Stomach (tissue), 9 donors: ENCODE data around the gene TCTN3. TPM values are rescaled to one million over a fixed set of nuclear protein-coding genes. Genes with fewer than 3 reads are reported as not detected.
"Not testable (repeated sequence)": the region's sequence is repeated elsewhere in the genome, so short reads cannot be mapped to it uniquely, and the experiment has no call there.

Experiments
- DNase-seq, 2 donors: peaks; one replicate each; pipeline versions ENCODE4 v3.0.0 to v3.0.0-alpha.2; 2013 to 2019
- H3K27ac ChIP-seq, 5 donors: fragments of 200-600 bp in 4 of 5; sonication (generic) in 4 of 5; one replicate each; pipeline ENCODE4 v1.5.1; 2013 to 2019; ENCODE audit warnings: mild to moderate bottlenecking in 1 of 5, moderate library complexity in 1 of 5
- H3K27me3 ChIP-seq, 3 donors: fragments of 200-600 bp; sonication (generic); one replicate each; pipeline ENCODE4 v1.5.1; 2017 to 2019; ENCODE audit warnings: mixed run types in 1 of 3
- H3K36me3 ChIP-seq, 4 donors: fragments of 200-600 bp; sonication (generic); 1 replicate in 3 of 4; 2 replicates in 1 of 4; pipeline ENCODE4 v1.5.1; 2016 to 2019
- H3K4me1 ChIP-seq, 4 donors: fragments of 200-600 bp; sonication (generic); one replicate each; pipeline ENCODE4 v1.5.1; 2016 to 2019
- H3K4me3 ChIP-seq, 4 donors: fragments of 200-600 bp; sonication (generic) in 3 of 4; one replicate each; pipeline ENCODE4 v1.5.1; 2016 to 2019; ENCODE audit warnings: mild to moderate bottlenecking in 1 of 4
- H3K9me3 ChIP-seq, 4 donors: fragments of 200-600 bp; sonication (generic); one replicate each; pipeline ENCODE4 v1.5.1; 2016 to 2019
- CTCF ChIP-seq, 7 experiments: fragments of 450-650 bp in 4 of 7; fragments of 200-600 bp in 3 of 7; sonication (generic) in 3 of 7; IDR thresholded peaks; one replicate each; pipeline ENCODE4 v1.5.1; 2016 to 2019; ENCODE audit warnings: antibody characterized with exemption in 7 of 7, control low read depth in 2 of 7, mild to moderate bottlenecking in 1 of 7
- EP300 ChIP-seq: sonication (generic); formaldehyde crosslinking; IDR thresholded peaks from one replicate; pipeline ENCODE4 v1.6.1; 2017; ENCODE audit warnings: antibody characterized with exemption
- POLR2A ChIP-seq, 4 donors: fragments of 450-650 bp; IDR thresholded peaks; one replicate each; pipeline ENCODE4 v1.6.1; 2016; ENCODE audit warnings: antibody characterized with exemption in 4 of 4, control low read depth in 2 of 4, mild to moderate bottlenecking in 1 of 4, moderate library complexity in 1 of 4
- POLR2AphosphoS5 ChIP-seq, 3 donors: sonication (generic); formaldehyde crosslinking; IDR thresholded peaks; one replicate each; pipeline ENCODE4 v1.6.1; 2016; ENCODE audit warnings: antibody characterized with exemption in 3 of 3
- WGBS, 5 donors: extraction: QIAGEN DNeasy Blood & Tissue Kit in 3 of 5; methylation state at CpG; one replicate each; pipeline versions ENCODE4 v1.1.5 to v1.1.7; 2013 to 2018; 5-methylcytosine and 5-hydroxymethylcytosine counted together
- intact Hi-C: fragments of 100-400 bp; cut with DNase I; formaldehyde crosslinking; loops from one replicate; pipeline ENCODE4 v1.15.1; 2023; ENCODE audit warnings: low total_unique reads
- polyA plus RNA-seq, 3 donors: library from polyadenylated mRNA; stranded (reverse); fragments of 200-250 nt; gene quantifications; one replicate each; pipeline ENCODE4 v1.2.3, GENCODE V29; 2013
- total RNA-seq, 5 donors: library from RNA; depleted of rRNA; stranded (reverse); fragments of >200 nt; gene quantifications; one replicate each; pipeline versions ENCODE4 v1.1.0 to v1.2.3, GENCODE V29; 2014 to 2016
- donor health status: healthy with polysubstance abuse.
- donor health status: Bipolar disorder and iron deficiency.
- donor health status: healthy.

TCTN3 gene
- total and polyA plus RNA-seq, 8 donors = 1.2 to 31.6 (median 9.7) TPM

GRCh38 chr10:95688648-95689047 is 5.1 kb downstream of the TCTN3 start:
- Histone ChIP-seq H3K27ac (no peak overlapping the region), H3K9me3 (no peaks in the 10 kb centered on the region), H3K27me3 (no peaks in the 10 kb centered on the region), H3K4me1 (peaks cover 7 to 34% (median 24%) of the 10 kb centered on the region in 4 donors), H3K4me3 (no peak overlapping the region), H3K36me3 (peaks cover 35 to 82% (median 70%) of the 10 kb centered on the region in 4 donors)
- no peak for TF ChIP-seq POLR2A (IDR thresholded peaks at IDR 0.05)
- TF ChIP-seq CTCF (IDR thresholded peaks at IDR 0.05) = no peak
- TF ChIP-seq EP300 = no peak
- no peak for TF ChIP-seq POLR2AphosphoS5 (IDR thresholded peaks at IDR 0.05)
- intact Hi-C loops = no loop called here
- WGBS, 5 donors = 52 to 66% (median 58%) methylated on average over 2 of the region's 2 CpGs
- DNase-seq = no peak

GRCh38 chr10:95683966-95684365 is 9.8 kb downstream of the TCTN3 start:
- TF ChIP-seq EP300 = no peak
- TF ChIP-seq POLR2A (IDR thresholded peaks at IDR 0.05) = no peak
- TF ChIP-seq CTCF (IDR thresholded peaks at IDR 0.05) = no peak
- no peak for TF ChIP-seq POLR2AphosphoS5 (IDR thresholded peaks at IDR 0.05)
- H3K4me3 ChIP-seq = no peak overlapping the region
- H3K27me3 ChIP-seq = no peaks in the 10 kb centered on the region
- H3K27ac ChIP-seq = no peak overlapping the region
- H3K9me3 ChIP-seq = no peaks in the 10 kb centered on the region
- intact Hi-C loops = no loop called here
- peaks cover 48 to 97% (median 94%) of the 10 kb centered on the region in 4 donors for H3K36me3 ChIP-seq
- no peak for DNase-seq
- no peaks in the 10 kb centered on the region for H3K4me1 ChIP-seq

- Histone ChIP-seq H3K4me1 (no peaks in the 10 kb centered on the region), H3K27ac (peak overlapping the region in 1 of 5 donors; percentile 21), H3K27me3 (no peaks in the 10 kb centered on the region), H3K4me3 (no peak overlapping the region), H3K9me3 (no peaks in the 10 kb centered on the region), H3K36me3 (peaks cover 6 to 75% (median 60%) of the 10 kb centered on the region in 4 donors)
- TF ChIP-seq CTCF (IDR thresholded peaks at IDR 0.05) = no peak
- no peak for TF ChIP-seq POLR2AphosphoS5 (IDR thresholded peaks at IDR 0.05)
- TF ChIP-seq EP300 = no peak
- no peak for TF ChIP-seq POLR2A (IDR thresholded peaks at IDR 0.05)
- intact Hi-C loops = no loop called here
- DNase-seq = peak in 1 of 2 donors; percentile 48
- WGBS, 5 donors = 30 to 62% (median 42%) methylated on average over 1 of the region's 1 CpG
Observed at GRCh38 chr10:95675403-95676116, 18.2 kb downstream of the TCTN3 start.

GRCh38 chr10:95674643-95675042 is 19.1 kb downstream of the TCTN3 start:
- no peak overlapping the region for H3K27ac ChIP-seq
- H3K4me3 ChIP-seq = no peak overlapping the region
- intact Hi-C loops = no loop called here
- 93 to 99% (median 96%) methylated on average over 1 of the region's 1 CpG for WGBS, 5 donors
- H3K9me3 ChIP-seq = no peaks in the 10 kb centered on the region
- H3K27me3 ChIP-seq = no peaks in the 10 kb centered on the region
- H3K36me3 ChIP-seq = peaks cover 0 to 66% (median 53%) of the 10 kb centered on the region in 4 donors
- no peak for DNase-seq
- TF ChIP-seq EP300 = no peak
- TF ChIP-seq POLR2A (IDR thresholded peaks at IDR 0.05) = no peak
- TF ChIP-seq CTCF (IDR thresholded peaks at IDR 0.05) = no peak
- TF ChIP-seq POLR2AphosphoS5 (IDR thresholded peaks at IDR 0.05) = no peak
- H3K4me1 ChIP-seq = no peaks in the 10 kb centered on the region

- 95 to 99% (median 98%) methylated on average over 7 of the region's 7 CpGs for WGBS, 5 donors
- H3K9me3 ChIP-seq, H3K27ac ChIP-seq, H3K27me3 ChIP-seq, H3K4me3 ChIP-seq, intact Hi-C loops, H3K4me1 ChIP-seq, DNase-seq: not testable (repeated sequence)
- peaks cover 0 to 64% (median 45%) of the 10 kb centered on the region in 4 donors for H3K36me3 ChIP-seq
Observed at GRCh38 chr10:95672641-95673040, 21.1 kb downstream of the TCTN3 start.
